ENCODE data around the gene LRRC31.

The LRRC31 gene

GRCh38 chr3:169815590-169816150 is 54.1 kb downstream of the LRRC31 start:
- WGBS (ENCODE audit: insufficient coverage): 100% methylated on average over 2 of the region's 4 CpGs
- Histone ChIP-seq H3K27ac (ENCODE audit: insufficient read depth in 1 of 2, low read depth in 1 of 2, low read length in 2 of 2, poor library complexity in 1 of 2, severe bottlenecking in 2 of 2) (no peak overlapping the region), H3K9me3 (ENCODE audit: control extremely low read depth in 1 of 5, control insufficient read depth in 4 of 5, insufficient read depth in 2 of 5, low read depth in 1 of 5, low read length in 4 of 5) (peaks cover 0 to 7% (median 3%) of the 10 kb centered on the region in 5 experiments), H3K4me1 (ENCODE audit: control extremely low read depth in 1 of 4, control insufficient read depth in 4 of 4, insufficient read depth in 4 of 4, low read length in 3 of 4) (peaks cover 5 to 28% (median 26%) of the 10 kb centered on the region in 4 experiments), H3K36me3 (ENCODE audit: control insufficient read depth in 4 of 4, insufficient read depth in 4 of 4, low read length in 3 of 4) (no peaks in the 10 kb centered on the region), H3K27me3 (replicated peaks in 2 of 5; ENCODE audit: control insufficient read depth in 4 of 5, insufficient read depth in 5 of 5, low read length in 4 of 5) (no peaks in the 10 kb centered on the region), H3K4me3 (ENCODE audit: control insufficient read depth in 1 of 7, extremely low read depth in 1 of 7, insufficient read depth in 4 of 7, low read depth in 2 of 7, low read length in 6 of 7) (no peak overlapping the region)
- ChIA-PET CTCF (no interaction called here), POLR2A (no interaction called here)
- peak in 2 of 3 donors; percentile 41 to 54 for DNase-seq

DNA sequence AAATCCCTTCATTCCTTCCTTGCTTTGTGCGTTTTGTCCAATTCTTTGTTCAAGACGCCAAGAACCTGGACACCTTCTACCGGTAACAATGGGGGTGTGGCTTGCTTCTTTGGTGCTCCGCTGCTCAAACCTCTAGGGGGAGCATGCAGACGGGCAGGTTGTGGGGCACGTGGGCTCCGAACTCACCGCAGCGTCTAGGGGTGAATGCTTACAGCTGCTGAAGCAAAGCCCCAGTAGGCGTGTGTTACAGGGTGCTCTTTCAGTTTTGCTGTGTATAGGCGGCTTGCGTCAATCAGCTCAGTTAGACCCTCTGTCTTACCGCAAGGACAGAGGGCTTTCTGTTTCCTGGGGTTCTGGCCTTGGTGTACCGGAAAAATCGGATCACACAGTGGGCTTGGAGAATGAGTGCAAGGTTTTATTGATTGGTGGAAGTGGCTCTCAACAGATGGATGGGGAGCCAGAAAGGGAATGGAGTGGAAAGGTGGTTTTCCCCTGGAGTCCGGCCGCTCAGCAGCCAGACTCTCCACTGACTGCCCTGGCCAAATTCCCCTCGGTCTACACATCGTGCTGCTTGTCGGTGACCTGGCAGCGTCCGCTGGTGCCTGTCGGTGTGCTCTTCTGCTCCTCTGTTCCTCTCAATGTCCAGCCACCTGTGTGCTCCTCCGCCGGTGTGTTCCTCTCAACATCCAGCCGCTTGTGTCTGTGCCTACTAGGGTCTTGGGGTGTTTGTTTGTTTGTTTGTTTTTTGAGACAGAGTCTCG is 55.8 kb downstream of the LRRC31 start:
- DNase-seq: peak; percentile 86 to 94 (median 93)
- ChIA-PET CTCF (interaction anchor here (1.1 to 2.1 kb wide), 2 partner anchors 19 to 48 kb away, joined by 4 to 6 read pairs; no protein-coding TSS in a partner anchor), POLR2A (interaction anchor here (0.6 kb wide), 1 partner anchor 327 kb away, joined by 3 read pairs; no protein-coding TSS in a partner anchor)
- H3K4me1 ChIP-seq (ENCODE audit: control extremely low read depth in 1 of 4, control insufficient read depth in 4 of 4, insufficient read depth in 4 of 4, low read length in 3 of 4): peaks cover 5 to 32% (median 29%) of the 10 kb centered on the region in 4 experiments
- no peak overlapping the region for H3K27ac ChIP-seq (ENCODE audit: insufficient read depth in 1 of 2, low read depth in 1 of 2, low read length in 2 of 2, poor library complexity in 1 of 2, severe bottlenecking in 2 of 2)
- H3K27me3 ChIP-seq (replicated peaks in 2 of 5; ENCODE audit: control insufficient read depth in 4 of 5, insufficient read depth in 5 of 5, low read length in 4 of 5): no peaks in the 10 kb centered on the region
- H3K36me3 ChIP-seq (ENCODE audit: control insufficient read depth in 4 of 4, insufficient read depth in 4 of 4, low read length in 3 of 4): no peaks in the 10 kb centered on the region
- H3K4me3 ChIP-seq (ENCODE audit: control insufficient read depth in 1 of 7, extremely low read depth in 1 of 7, insufficient read depth in 4 of 7, low read depth in 2 of 7, low read length in 6 of 7): peak overlapping the region in 5 of 7 experiments; percentile 83 to 96 (median 90)
- 26% methylated on average over 13 of the region's 27 CpGs for WGBS (ENCODE audit: insufficient coverage)
- peaks cover 0 to 7% (median 3%) of the 10 kb centered on the region in 5 experiments for H3K9me3 ChIP-seq (ENCODE audit: control extremely low read depth in 1 of 5, control insufficient read depth in 4 of 5, insufficient read depth in 2 of 5, low read depth in 1 of 5, low read length in 4 of 5)

DNA sequence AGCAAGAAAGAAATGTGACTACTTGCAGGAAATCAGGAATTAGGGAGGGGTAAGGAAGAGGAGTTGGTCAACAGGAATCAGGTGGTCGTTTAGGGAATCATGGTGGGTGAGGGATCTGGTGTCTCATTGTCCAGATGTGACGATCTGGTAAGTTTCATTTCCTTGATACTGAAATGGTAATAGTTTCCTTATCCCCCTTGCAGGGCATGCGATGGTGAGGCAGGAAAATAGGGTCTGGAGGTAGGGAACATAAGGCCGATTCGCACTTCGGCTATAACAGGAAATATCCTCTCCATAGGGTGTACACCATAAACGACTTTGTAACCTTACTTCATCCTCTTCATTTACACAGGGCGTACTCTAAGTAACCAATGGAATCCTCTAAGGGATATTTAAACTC is 56.5 kb downstream of the LRRC31 start:
- Histone ChIP-seq H3K36me3 (ENCODE audit: control insufficient read depth in 4 of 4, insufficient read depth in 4 of 4, low read length in 3 of 4) (no peaks in the 10 kb centered on the region), H3K4me3 (ENCODE audit: control insufficient read depth in 1 of 7, extremely low read depth in 1 of 7, insufficient read depth in 4 of 7, low read depth in 2 of 7, low read length in 6 of 7) (peak overlapping the region in 6 of 7 experiments; percentile 70 to 96 (median 87)), H3K27ac (ENCODE audit: insufficient read depth in 1 of 2, low read depth in 1 of 2, low read length in 2 of 2, poor library complexity in 1 of 2, severe bottlenecking in 2 of 2) (peak overlapping the region in 1 of 2 experiments; percentile 85), H3K9me3 (ENCODE audit: control extremely low read depth in 1 of 5, control insufficient read depth in 4 of 5, insufficient read depth in 2 of 5, low read depth in 1 of 5, low read length in 4 of 5) (peaks cover 0 to 7% (median 3%) of the 10 kb centered on the region in 5 experiments), H3K4me1 (ENCODE audit: control extremely low read depth in 1 of 4, control insufficient read depth in 4 of 4, insufficient read depth in 4 of 4, low read length in 3 of 4) (peaks cover 8 to 35% (median 32%) of the 10 kb centered on the region in 4 experiments), H3K27me3 (replicated peaks in 2 of 5; ENCODE audit: control insufficient read depth in 4 of 5, insufficient read depth in 5 of 5, low read length in 4 of 5) (no peaks in the 10 kb centered on the region)
- WGBS (ENCODE audit: insufficient coverage): 18% methylated on average over 3 of the region's 8 CpGs
- ChIA-PET CTCF (interaction anchor here (1.1 to 2.1 kb wide), 3 partner anchors 18 to 49 kb away, joined by 4 to 6 read pairs (median 4); no protein-coding TSS in a partner anchor), POLR2A (no interaction called here)
- peak in 1 of 3 donors; percentile 15 for DNase-seq

DNA sequence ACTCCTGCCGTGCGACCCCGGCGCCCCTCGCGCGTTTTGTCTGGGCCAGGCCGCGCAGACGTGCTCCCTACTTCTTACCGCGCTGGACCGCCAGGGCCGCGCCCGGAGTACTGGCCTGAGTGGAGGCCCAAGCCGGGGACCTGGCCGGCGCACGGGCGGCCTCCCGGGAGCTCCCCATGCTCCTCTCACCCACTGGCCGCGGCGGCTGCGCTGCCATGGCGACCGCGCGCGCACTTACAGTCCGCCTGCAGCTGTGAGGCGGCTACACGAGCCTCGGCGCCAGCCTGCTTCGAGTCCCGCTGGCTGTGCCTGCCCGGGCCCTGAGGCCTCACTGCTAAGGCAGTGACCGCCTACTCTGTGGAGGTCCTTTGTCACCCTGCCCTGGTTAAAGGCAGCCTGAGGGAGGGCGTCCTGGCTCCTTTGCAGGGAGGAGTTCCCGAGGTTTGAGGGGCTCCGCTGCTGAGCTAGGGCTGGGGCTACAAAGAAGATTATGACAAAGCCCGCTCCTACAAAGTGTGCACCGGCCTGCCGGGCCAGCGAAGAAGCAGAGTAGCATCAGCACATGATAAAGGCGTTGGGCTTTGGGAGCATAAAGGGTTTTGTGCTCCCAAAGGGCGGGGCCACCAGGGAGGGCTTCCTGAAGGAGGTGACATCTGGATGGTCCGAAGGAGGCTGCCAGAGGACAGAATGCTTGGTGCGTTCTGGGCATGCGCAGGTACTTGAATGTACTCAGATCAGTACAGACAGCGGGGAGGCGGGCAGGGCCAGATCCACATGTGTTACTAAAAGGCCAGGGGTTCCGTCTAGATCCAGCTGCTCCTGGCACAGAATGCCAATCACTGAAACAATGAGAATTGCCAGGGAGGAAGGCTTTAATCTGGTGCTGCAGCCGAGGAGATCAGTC is 57.2 kb downstream of the LRRC31 start, which contains the start of the genes LRRC34 and LRRIQ4:
Gene LRRC34, minus strand, starts transcription at position 573 of the 904 bp plus-strand sequence. Its CDS starts 356 bp downstream, at position 217.
Gene LRRIQ4, plus strand, starts transcription at position 539 of the 904 bp plus-strand sequence. CDS start 9,052 bp downstream, outside the sequence.
- Histone ChIP-seq H3K36me3 (ENCODE audit: control insufficient read depth in 4 of 4, insufficient read depth in 4 of 4, low read length in 3 of 4) (peaks cover 0 to 3% (median 0%) of the 10 kb centered on the region in 4 experiments), H3K4me3 (ENCODE audit: control insufficient read depth in 1 of 7, extremely low read depth in 1 of 7, insufficient read depth in 4 of 7, low read depth in 2 of 7, low read length in 6 of 7) (peak within 1 kb of the TSS; percentile 70 to 96 (median 84)), H3K27ac (ENCODE audit: insufficient read depth in 1 of 2, low read depth in 1 of 2, low read length in 2 of 2, poor library complexity in 1 of 2, severe bottlenecking in 2 of 2) (peak within 1 kb of the TSS; percentile 56 to 85), H3K9me3 (ENCODE audit: control extremely low read depth in 1 of 5, control insufficient read depth in 4 of 5, insufficient read depth in 2 of 5, low read depth in 1 of 5, low read length in 4 of 5) (peaks cover 0 to 7% (median 3%) of the 10 kb centered on the region in 5 experiments), H3K4me1 (ENCODE audit: control extremely low read depth in 1 of 4, control insufficient read depth in 4 of 4, insufficient read depth in 4 of 4, low read length in 3 of 4) (peaks cover 8 to 35% (median 32%) of the 10 kb centered on the region in 4 experiments), H3K27me3 (replicated peaks in 2 of 5; ENCODE audit: control insufficient read depth in 4 of 5, insufficient read depth in 5 of 5, low read length in 4 of 5) (no peaks in the 10 kb centered on the region)
- WGBS (ENCODE audit: insufficient coverage): 1% methylated on average over 54 of the region's 56 CpGs
- POLR2A ChIA-PET: interaction anchor here (0.9 to 1.0 kb wide), 2 partner anchors 10 to 39 kb away, joined by 4 to 6 read pairs; partner anchors contain the start of gene MYNN
- CTCF ChIA-PET: interaction anchor here (1.2 to 2.3 kb wide), 2 partner anchors 38 to 50 kb away, joined by 4 to 11 read pairs; no protein-coding TSS in a partner anchor
- DNase-seq: peak; percentile 70 to 80 (median 78)

DNA sequence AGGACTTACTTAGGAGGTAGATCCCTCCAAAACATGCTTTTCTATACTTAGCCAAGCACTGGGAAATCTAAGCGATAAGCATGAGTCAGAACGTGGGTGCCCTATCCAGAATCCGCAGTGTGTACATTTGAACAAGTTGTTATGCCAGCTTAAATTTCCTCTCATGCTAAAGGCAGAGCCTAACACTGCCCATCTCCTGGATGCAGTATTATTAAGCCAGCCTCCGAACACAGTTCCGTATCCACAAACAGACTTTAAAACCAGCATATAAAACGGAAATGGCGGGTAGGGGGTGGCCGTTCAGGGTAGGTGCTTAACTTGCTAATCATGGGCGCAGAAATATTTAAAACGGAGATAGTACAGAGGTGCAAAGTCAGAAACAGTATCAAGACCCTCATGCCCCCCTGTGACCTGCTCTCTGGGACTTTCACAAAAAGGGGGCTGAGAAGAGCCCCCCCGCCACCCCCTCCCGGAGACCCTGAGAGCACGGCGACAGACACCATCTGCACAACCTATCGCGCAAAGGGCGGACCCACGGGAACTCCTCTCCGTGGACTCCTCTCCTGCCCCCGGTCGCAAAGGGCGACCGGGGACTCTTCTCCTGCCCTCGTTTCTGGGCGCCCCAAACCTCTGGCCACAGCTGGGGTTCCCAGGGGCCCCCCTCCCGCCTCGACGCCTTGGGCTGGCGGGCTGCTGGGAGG is 58.0 kb downstream of the LRRC31 start:
- peaks cover 0 to 7% (median 3%) of the 10 kb centered on the region in 5 experiments for H3K9me3 ChIP-seq (ENCODE audit: control extremely low read depth in 1 of 5, control insufficient read depth in 4 of 5, insufficient read depth in 2 of 5, low read depth in 1 of 5, low read length in 4 of 5)
- H3K36me3 ChIP-seq (ENCODE audit: control insufficient read depth in 4 of 4, insufficient read depth in 4 of 4, low read length in 3 of 4): peaks cover 0 to 3% (median under 1%) of the 10 kb centered on the region in 4 experiments
- POLR2A ChIA-PET: interaction anchor here (0.9 to 1.0 kb wide), 2 partner anchors 11 to 39 kb away, joined by 4 to 6 read pairs; partner anchors contain the start of gene MYNN
- no peaks in the 10 kb centered on the region for H3K27me3 ChIP-seq (replicated peaks in 2 of 5; ENCODE audit: control insufficient read depth in 4 of 5, insufficient read depth in 5 of 5, low read length in 4 of 5)
- peaks cover 8 to 35% (median 32%) of the 10 kb centered on the region in 4 experiments for H3K4me1 ChIP-seq (ENCODE audit: control extremely low read depth in 1 of 4, control insufficient read depth in 4 of 4, insufficient read depth in 4 of 4, low read length in 3 of 4)
- 0% methylated on average over 23 of the region's 29 CpGs for WGBS (ENCODE audit: insufficient coverage)
- CTCF ChIA-PET: interaction anchor here (1.0 to 2.3 kb wide), 5 partner anchors 14 to 49 kb away, joined by 3 to 11 read pairs (median 4); partner anchors contain the start of gene MYNN
- H3K4me3 ChIP-seq (ENCODE audit: control insufficient read depth in 1 of 7, extremely low read depth in 1 of 7, insufficient read depth in 4 of 7, low read depth in 2 of 7, low read length in 6 of 7): peak overlapping the region; percentile 70 to 96 (median 84)
- H3K27ac ChIP-seq (ENCODE audit: insufficient read depth in 1 of 2, low read depth in 1 of 2, low read length in 2 of 2, poor library complexity in 1 of 2, severe bottlenecking in 2 of 2): peak overlapping the region; percentile 56 to 85
- peak; percentile 50 to 82 (median 77) for DNase-seq
